ENCODE measurements around the gene LRRK1.

The LRRK1 gene

GRCh38 chr15:100939791-100940190 lies 20.6 kb downstream of the LRRK1 start:
- no peak for DNase-seq

- no peak for DNase-seq
These were observed 21.7 kb downstream of the LRRK1 start for GRCh38 chr15:100940767-100941379.

- DNase-seq, result no peak
These were observed 22.4 kb downstream of the LRRK1 start for GRCh38 chr15:100941536-100941935.

GRCh38 chr15:100942656-100943425 lies 23.7 kb downstream of the LRRK1 start:
- DNase-seq, result no peak

GRCh38 chr15:100944244-100944895 lies 25.2 kb downstream of the LRRK1 start:
- DNase-seq, result no peak

GRCh38 chr15:100944986-100945385 lies 25.8 kb downstream of the LRRK1 start:
- DNase-seq, result no peak

GRCh38 chr15:100947760-100948429 lies 28.7 kb downstream of the LRRK1 start:
- no peak for DNase-seq

- no peak for DNase-seq
These were observed 29.2 kb downstream of the LRRK1 start for GRCh38 chr15:100948430-100948762.

GRCh38 chr15:100949691-100950090 lies 30.5 kb downstream of the LRRK1 start:
- DNase-seq, result no peak

GRCh38 chr15:100951965-100952364 lies 32.8 kb downstream of the LRRK1 start:
- DNase-seq, result no peak

GRCh38 chr15:100952566-100952965 lies 33.4 kb downstream of the LRRK1 start:
- DNase-seq, result no peak

GRCh38 chr15:100958326-100959065 lies 39.3 kb downstream of the LRRK1 start:
- no peak for DNase-seq

GRCh38 chr15:100959066-100960050 lies 40.2 kb downstream of the LRRK1 start:
- DNase-seq, result no peak

GRCh38 chr15:100966997-100967396 lies 47.8 kb downstream of the LRRK1 start:
- no peak for DNase-seq

GRCh38 chr15:100968050-100968966 lies 49.2 kb downstream of the LRRK1 start:
- no peak for DNase-seq

GRCh38 chr15:100972975-100973350 lies 53.8 kb downstream of the LRRK1 start:
- DNase-seq, result peak; percentile 4

GRCh38 chr15:100973351-100974111 lies 54.4 kb downstream of the LRRK1 start:
- peak; percentile 10 for DNase-seq

- no peak for DNase-seq
These were observed 55.9 kb downstream of the LRRK1 start for GRCh38 chr15:100975043-100975442.

GRCh38 chr15:100980410-100981046 lies 61.4 kb downstream of the LRRK1 start:
- no peak for DNase-seq
